Measurements from ENCODE around the gene SLC22A17. TPM values are rescaled to one million over a fixed set of nuclear protein-coding genes. Genes with fewer than 3 reads are reported as not detected.

SLC22A17 gene
- total and polyA plus RNA-seq, 2 of the 13 experiments (the other 11 are each of a cell fraction or from before 2014, with no cell fraction given): 0.95 to 1.1 TPM

DNA sequence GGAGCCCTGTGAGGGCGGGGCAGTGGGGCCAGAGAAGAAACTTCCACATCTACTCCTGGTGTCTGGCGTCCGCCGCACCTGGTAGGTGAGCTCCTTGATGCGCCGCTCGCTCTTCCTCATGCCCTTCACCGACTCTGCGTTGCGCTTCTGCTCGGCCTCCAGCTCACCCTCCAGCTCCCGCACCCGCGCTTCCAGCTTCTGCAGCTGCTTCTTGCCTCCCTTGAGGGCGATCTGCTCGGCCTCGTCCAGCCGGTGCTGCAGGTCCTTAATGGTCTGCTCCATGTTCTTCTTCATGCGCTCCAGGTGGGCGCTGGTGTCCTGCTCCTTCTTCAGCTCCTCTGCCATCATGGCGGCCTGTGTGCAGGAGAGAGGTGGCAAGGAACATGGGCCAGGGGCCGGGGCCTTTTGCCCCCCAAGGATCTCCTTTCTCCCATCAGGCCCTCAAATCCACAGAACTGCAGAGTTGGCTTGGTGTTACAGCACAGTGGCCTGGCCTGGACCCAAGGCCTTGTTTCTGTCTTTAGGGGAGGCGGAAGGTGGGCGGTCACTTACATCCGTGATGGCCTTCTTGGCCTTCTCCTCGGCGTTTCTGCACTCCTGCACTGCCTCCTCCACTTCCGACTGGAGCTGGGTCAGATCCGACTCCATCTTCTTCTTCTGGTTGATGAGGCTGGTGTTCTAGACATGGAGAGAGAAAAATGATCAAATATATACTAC lies 31.8 kb upstream of the SLC22A17 start (continued):
- TF ChIP-seq, protein P1, sequence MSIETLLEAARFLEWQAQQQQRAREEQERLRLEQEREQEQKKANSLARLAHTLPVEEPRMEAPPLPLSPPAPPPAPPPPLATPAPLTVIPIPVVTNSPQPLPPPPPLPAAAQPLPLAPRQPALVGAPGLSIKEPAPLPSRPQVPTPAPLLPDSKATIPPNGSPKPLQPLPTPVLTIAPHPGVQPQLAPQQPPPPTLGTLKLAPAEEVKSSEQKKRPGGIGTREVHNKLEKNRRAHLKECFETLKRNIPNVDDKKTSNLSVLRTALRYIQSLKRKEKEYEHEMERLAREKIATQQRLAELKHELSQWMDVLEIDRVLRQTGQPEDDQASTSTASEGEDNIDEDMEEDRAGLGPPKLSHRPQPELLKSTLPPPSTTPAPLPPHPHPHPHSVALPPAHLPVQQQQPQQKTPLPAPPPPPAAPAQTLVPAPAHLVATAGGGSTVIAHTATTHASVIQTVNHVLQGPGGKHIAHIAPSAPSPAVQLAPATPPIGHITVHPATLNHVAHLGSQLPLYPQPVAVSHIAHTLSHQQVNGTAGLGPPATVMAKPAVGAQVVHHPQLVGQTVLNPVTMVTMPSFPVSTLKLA (IDR thresholded peaks at IDR 0.05): no peak
- no peak for TF ChIP-seq POGZ (CRISPR knock-in tag; IDR thresholded peaks at IDR 0.05)
- no peak for TF ChIP-seq ZNF773 (CRISPR knock-in tag; IDR thresholded peaks at IDR 0.05; ENCODE audit: borderline replicate concordance)
- TF ChIP-seq ZNF180 (CRISPR knock-in tag; IDR thresholded peaks at IDR 0.05; ENCODE audit: borderline replicate concordance, low read depth): no peak
- no peak for TF ChIP-seq KDM3A (CRISPR knock-in tag; IDR thresholded peaks at IDR 0.05; ENCODE audit: low read depth)
- no peak for TF ChIP-seq ZNF234 (CRISPR knock-in tag; conservative IDR thresholded peaks at IDR 0.05)
- no peak for TF ChIP-seq ZNF616 (CRISPR knock-in tag; IDR thresholded peaks at IDR 0.05; ENCODE audit: low read depth)

DNA sequence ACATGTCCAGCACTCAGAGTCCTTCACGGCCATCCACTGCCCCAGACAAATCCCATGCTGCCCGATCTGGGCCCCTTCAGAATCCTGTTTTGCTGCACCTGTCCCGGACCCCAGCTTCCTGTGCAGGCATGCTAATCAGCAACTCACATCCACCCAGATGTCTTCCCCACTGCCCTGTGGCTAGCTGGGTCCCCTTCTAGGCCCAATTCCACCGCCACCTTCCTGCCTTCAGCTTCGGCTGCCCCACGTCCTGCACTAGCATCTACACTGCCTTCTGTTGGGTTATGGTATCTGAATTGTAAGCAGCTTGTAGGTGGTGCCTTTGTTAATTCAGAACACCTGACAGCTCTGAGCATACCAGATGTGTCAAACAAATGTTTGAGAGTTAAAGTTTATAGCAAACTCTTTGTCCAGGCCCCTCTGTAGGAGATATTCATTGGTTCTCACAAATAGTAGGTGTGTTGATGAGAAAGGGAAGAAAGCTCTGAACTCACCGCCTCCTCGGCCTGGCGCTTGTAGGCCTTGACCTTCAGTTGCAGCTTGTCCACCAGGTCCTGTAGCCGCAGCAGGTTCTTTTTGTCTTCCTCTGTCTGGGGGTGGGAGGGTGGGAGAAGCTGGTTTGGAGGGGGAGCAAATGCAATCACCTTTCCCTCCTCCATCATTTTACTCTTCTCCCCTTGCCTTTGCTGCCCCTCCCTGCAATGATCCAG lies 30.2 kb upstream of the SLC22A17 start:
- POLR2A ChIA-PET: interaction anchor here (1.4 to 1.5 kb wide), 2 partner anchors 56 to 61 kb away, joined by 3 to 4 read pairs; no protein-coding TSS in a partner anchor
- no peaks in the 10 kb centered on the region for H3K4me1 ChIP-seq (ENCODE audit: insufficient read depth, low read length)
- BruUV-seq (replicated peaks): no TSS peak
- H3K9ac ChIP-seq (ENCODE audit: insufficient read depth, low read depth, low read length): no peak overlapping the region
- no peak overlapping the region for H2AFZ ChIP-seq (ENCODE audit: low read length)
- intact Hi-C loops (cut with micrococcal nuclease; ENCODE audit: unreplicated experiment): loop anchor here (5.0 kb wide), 1 partner anchor 261 kb away; no protein-coding TSS in a partner anchor
- no peaks in the 10 kb centered on the region for H3K36me3 ChIP-seq (replicated peaks in 1 of 2; ENCODE audit: control insufficient read depth in 1 of 2, insufficient read depth in 2 of 2, low read length in 2 of 2)
- H3K27me3 ChIP-seq (ENCODE audit: control insufficient read depth in 1 of 2, insufficient read depth in 2 of 2, low read length in 2 of 2): peaks cover 25 to 91% of the 10 kb centered on the region in 2 experiments
- H3K9me3 ChIP-seq (ENCODE audit: low read length): no peaks in the 10 kb centered on the region
- H3K4me3 ChIP-seq (replicated peaks in 1 of 3; ENCODE audit: insufficient read depth in 1 of 3, low read depth in 2 of 3, low read length in 3 of 3): no peak overlapping the region
- FAIRE-seq: no peak
- no peaks in the 10 kb centered on the region for H4K20me1 ChIP-seq (ENCODE audit: insufficient read depth, low read length)
- CTCF ChIA-PET (ENCODE audit: low intra/inter-chr PET ratio, low total read pairs): interaction anchor here (1.1 kb wide), 1 partner anchor 55 kb away, joined by 3 read pairs; no protein-coding TSS in a partner anchor
- no peak overlapping the region for H3K27ac ChIP-seq (ENCODE audit: extremely low read length, insufficient read depth, low read length)
- no peaks in the 10 kb centered on the region for H3K79me2 ChIP-seq (ENCODE audit: insufficient read depth, low read length)
- no peak overlapping the region for H3K4me2 ChIP-seq (ENCODE audit: low read depth, low read length)
- ATAC-seq: no peak
- 17% methylated on average over 10 of the region's 10 CpGs for WGBS (ENCODE audit: low lambda C conversion rate)
- in situ Hi-C loops (cut with HindIII; ENCODE audit: extremely low pct_ligation_motif_present, low pct_unique_long_range_greater_than_20kb): no loop called here
- DNase-seq (ENCODE audit: low spot score): no peak
- TF ChIP-seq, protein P2, sequence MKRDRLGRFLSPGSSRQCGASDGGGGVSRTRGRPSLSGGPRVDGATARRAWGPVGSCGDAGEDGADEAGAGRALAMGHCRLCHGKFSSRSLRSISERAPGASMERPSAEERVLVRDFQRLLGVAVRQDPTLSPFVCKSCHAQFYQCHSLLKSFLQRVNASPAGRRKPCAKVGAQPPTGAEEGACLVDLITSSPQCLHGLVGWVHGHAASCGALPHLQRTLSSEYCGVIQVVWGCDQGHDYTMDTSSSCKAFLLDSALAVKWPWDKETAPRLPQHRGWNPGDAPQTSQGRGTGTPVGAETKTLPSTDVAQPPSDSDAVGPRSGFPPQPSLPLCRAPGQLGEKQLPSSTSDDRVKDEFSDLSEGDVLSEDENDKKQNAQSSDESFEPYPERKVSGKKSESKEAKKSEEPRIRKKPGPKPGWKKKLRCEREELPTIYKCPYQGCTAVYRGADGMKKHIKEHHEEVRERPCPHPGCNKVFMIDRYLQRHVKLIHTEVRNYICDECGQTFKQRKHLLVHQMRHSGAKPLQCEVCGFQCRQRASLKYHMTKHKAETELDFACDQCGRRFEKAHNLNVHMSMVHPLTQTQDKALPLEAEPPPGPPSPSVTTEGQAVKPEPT (CRISPR knock-in tag; IDR thresholded peaks at IDR 0.05; ENCODE audit: low read depth): no peak
- TF ChIP-seq, protein P3, sequence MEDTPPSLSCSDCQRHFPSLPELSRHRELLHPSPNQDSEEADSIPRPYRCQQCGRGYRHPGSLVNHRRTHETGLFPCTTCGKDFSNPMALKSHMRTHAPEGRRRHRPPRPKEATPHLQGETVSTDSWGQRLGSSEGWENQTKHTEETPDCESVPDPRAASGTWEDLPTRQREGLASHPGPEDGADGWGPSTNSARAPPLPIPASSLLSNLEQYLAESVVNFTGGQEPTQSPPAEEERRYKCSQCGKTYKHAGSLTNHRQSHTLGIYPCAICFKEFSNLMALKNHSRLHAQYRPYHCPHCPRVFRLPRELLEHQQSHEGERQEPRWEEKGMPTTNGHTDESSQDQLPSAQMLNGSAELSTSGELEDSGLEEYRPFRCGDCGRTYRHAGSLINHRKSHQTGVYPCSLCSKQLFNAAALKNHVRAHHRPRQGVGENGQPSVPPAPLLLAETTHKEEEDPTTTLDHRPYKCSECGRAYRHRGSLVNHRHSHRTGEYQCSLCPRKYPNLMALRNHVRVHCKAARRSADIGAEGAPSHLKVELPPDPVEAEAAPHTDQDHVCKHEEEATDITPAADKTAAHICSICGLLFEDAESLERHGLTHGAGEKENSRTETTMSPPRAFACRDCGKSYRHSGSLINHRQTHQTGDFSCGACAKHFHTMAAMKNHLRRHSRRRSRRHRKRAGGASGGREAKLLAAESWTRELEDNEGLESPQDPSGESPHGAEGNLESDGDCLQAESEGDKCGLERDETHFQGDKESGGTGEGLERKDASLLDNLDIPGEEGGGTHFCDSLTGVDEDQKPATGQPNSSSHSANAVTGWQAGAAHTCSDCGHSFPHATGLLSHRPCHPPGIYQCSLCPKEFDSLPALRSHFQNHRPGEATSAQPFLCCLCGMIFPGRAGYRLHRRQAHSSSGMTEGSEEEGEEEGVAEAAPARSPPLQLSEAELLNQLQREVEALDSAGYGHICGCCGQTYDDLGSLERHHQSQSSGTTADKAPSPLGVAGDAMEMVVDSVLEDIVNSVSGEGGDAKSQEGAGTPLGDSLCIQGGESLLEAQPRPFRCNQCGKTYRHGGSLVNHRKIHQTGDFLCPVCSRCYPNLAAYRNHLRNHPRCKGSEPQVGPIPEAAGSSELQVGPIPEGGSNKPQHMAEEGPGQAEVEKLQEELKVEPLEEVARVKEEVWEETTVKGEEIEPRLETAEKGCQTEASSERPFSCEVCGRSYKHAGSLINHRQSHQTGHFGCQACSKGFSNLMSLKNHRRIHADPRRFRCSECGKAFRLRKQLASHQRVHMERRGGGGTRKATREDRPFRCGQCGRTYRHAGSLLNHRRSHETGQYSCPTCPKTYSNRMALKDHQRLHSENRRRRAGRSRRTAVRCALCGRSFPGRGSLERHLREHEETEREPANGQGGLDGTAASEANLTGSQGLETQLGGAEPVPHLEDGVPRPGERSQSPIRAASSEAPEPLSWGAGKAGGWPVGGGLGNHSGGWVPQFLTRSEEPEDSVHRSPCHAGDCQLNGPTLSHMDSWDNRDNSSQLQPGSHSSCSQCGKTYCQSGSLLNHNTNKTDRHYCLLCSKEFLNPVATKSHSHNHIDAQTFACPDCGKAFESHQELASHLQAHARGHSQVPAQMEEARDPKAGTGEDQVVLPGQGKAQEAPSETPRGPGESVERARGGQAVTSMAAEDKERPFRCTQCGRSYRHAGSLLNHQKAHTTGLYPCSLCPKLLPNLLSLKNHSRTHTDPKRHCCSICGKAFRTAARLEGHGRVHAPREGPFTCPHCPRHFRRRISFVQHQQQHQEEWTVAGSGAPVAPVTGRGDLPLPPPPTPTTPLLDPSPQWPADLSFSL (CRISPR knock-in tag; IDR thresholded peaks at IDR 0.05): no peak
